ENCODE measurements around the gene GPR119.

GRCh38 chrX:130395341-130395740 lies 9.9 kb upstream of the GPR119 start:
- TF ChIP-seq, protein P1, sequence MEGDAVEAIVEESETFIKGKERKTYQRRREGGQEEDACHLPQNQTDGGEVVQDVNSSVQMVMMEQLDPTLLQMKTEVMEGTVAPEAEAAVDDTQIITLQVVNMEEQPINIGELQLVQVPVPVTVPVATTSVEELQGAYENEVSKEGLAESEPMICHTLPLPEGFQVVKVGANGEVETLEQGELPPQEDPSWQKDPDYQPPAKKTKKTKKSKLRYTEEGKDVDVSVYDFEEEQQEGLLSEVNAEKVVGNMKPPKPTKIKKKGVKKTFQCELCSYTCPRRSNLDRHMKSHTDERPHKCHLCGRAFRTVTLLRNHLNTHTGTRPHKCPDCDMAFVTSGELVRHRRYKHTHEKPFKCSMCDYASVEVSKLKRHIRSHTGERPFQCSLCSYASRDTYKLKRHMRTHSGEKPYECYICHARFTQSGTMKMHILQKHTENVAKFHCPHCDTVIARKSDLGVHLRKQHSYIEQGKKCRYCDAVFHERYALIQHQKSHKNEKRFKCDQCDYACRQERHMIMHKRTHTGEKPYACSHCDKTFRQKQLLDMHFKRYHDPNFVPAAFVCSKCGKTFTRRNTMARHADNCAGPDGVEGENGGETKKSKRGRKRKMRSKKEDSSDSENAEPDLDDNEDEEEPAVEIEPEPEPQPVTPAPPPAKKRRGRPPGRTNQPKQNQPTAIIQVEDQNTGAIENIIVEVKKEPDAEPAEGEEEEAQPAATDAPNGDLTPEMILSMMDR (conservative IDR thresholded peaks at IDR 0.05; ENCODE audit: low read length), result no peak
- no peak for TF ChIP-seq EZH2phosphoT487 (IDR thresholded peaks at IDR 0.05; ENCODE audit: borderline replicate concordance)

All from Loucy (cell line).